ENCODE measurements around the gene TOX3.

Gene TOX3

DNA sequence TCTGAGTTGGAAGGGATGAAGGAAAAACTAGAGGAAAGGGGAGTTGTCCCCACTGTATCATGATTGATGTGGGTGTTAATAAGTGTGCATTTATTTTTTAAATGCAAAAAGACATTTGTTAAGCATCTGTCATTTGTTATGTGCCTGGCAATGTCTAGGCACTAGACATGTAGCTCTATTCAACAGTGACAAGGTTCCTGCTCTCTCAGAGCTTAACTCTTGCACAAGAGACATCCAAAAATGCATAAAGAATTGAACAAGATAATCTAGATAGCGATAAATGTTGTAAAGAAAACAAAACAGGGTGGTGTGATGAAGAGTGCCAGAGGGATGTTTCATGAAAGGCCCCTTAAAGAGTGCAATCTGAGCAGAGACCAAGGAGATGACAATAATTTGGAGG, 148.9 kb downstream of the TOX3 start:
- no peak for DNase-seq (ENCODE audit: low read depth)

DNA sequence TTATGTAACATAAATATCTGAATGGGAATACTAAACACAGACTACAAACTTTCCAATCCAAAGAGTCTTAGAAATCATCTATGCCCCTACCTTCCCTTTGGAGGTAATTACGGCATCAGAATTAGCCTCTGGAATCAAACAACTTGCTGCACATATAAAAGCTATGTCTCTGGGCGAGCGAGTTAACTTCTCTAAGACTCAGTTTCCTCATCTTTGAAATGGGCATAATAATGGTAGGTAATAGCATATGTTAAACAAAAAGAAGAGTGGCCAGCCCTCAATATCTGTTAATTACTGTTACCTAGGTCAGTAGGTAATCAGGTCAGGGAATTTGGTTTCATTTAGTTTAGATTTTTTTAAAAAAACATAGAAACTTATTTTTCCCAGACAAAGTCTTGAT, 153.5 kb downstream of the TOX3 start:
- DNase-seq (ENCODE audit: low read depth), result no peak

DNA sequence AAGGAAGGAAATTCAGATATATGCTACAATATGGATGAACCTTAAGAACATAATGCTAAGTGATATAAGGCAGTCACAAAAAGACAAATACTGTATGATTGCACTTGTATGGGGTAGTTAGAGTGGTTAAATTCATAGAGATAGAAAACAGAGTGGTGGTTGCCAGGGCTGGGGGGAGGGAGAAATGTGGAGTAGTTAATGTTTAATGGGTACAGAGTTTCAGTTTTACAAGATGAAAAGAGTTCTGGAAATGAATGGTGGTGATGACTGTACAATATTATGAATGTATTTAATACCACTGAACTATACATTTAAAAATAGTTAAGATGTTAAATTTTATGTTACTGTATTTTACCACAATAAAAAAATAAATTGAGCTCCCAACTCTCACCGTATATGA, 157.9 kb downstream of the TOX3 start:
- DNase-seq (ENCODE audit: low read depth), result no peak

All from activated T-cell treated with anti-CD3 and anti-CD28 coated beads for 1 hour (primary cell).